ENCODE measurements around the gene ITPR1.
A peak's percentile ranks its signal among the peaks of the same experiment; 100 is the strongest.

The ITPR1 gene

DNA sequence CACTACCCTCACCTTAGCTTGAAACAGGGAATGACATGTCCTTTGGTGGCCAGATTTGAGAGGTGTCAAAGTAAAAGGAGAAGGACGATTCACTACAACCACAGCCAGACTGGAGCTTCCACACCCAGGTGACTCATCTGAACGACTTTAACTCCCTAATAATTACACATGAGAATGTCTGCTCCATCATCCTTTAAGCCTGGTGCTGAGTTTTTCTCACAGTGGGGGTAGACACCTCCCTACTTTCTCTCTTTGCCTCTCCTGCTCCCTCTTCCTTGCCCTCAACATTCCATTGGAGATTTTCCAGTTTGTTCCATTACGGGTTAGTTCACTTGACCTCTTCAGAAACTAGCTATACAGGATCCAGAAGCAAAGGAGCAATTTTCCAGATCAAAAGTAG is 331.8 kb downstream of the ITPR1 start:
- no peak for TF ChIP-seq ISL1 (CRISPR knock-in tag; IDR thresholded peaks at IDR 0.05)
- TF ChIP-seq ESRRG (CRISPR knock-in tag; IDR thresholded peaks at IDR 0.05), result no peak
- TF ChIP-seq ZFP3 (CRISPR knock-in tag; IDR thresholded peaks at IDR 0.05), result no peak
- TF ChIP-seq, protein P1, sequence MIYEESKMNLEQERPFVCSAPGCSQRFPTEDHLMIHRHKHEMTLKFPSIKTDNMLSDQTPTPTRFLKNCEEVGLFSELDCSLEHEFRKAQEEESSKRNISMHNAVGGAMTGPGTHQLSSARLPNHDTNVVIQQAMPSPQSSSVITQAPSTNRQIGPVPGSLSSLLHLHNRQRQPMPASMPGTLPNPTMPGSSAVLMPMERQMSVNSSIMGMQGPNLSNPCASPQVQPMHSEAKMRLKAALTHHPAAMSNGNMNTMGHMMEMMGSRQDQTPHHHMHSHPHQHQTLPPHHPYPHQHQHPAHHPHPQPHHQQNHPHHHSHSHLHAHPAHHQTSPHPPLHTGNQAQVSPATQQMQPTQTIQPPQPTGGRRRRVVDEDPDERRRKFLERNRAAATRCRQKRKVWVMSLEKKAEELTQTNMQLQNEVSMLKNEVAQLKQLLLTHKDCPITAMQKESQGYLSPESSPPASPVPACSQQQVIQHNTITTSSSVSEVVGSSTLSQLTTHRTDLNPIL (CRISPR knock-in tag; IDR thresholded peaks at IDR 0.05; ENCODE audit: low read depth), result no peak
- TF ChIP-seq, protein P2, sequence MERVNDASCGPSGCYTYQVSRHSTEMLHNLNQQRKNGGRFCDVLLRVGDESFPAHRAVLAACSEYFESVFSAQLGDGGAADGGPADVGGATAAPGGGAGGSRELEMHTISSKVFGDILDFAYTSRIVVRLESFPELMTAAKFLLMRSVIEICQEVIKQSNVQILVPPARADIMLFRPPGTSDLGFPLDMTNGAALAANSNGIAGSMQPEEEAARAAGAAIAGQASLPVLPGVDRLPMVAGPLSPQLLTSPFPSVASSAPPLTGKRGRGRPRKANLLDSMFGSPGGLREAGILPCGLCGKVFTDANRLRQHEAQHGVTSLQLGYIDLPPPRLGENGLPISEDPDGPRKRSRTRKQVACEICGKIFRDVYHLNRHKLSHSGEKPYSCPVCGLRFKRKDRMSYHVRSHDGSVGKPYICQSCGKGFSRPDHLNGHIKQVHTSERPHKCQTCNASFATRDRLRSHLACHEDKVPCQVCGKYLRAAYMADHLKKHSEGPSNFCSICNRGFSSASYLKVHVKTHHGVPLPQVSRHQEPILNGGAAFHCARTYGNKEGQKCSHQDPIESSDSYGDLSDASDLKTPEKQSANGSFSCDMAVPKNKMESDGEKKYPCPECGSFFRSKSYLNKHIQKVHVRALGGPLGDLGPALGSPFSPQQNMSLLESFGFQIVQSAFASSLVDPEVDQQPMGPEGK (CRISPR knock-in tag; IDR thresholded peaks at IDR 0.05; ENCODE audit: borderline replicate concordance), result peak; percentile 24; the same call in 1 of the 2 replicates
- TF ChIP-seq SNAI2 (CRISPR knock-in tag; IDR thresholded peaks at IDR 0.05), result no peak
- TF ChIP-seq, protein P3, sequence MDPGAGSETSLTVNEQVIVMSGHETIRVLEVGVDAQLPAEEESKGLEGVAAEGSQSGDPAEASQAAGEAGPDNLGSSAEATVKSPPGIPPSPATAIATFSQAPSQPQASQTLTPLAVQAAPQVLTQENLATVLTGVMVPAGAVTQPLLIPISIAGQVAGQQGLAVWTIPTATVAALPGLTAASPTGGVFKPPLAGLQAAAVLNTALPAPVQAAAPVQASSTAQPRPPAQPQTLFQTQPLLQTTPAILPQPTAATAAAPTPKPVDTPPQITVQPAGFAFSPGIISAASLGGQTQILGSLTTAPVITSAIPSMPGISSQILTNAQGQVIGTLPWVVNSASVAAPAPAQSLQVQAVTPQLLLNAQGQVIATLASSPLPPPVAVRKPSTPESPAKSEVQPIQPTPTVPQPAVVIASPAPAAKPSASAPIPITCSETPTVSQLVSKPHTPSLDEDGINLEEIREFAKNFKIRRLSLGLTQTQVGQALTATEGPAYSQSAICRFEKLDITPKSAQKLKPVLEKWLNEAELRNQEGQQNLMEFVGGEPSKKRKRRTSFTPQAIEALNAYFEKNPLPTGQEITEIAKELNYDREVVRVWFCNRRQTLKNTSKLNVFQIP (CRISPR knock-in tag; IDR thresholded peaks at IDR 0.05; ENCODE audit: borderline replicate concordance, low read depth), result no peak

DNA sequence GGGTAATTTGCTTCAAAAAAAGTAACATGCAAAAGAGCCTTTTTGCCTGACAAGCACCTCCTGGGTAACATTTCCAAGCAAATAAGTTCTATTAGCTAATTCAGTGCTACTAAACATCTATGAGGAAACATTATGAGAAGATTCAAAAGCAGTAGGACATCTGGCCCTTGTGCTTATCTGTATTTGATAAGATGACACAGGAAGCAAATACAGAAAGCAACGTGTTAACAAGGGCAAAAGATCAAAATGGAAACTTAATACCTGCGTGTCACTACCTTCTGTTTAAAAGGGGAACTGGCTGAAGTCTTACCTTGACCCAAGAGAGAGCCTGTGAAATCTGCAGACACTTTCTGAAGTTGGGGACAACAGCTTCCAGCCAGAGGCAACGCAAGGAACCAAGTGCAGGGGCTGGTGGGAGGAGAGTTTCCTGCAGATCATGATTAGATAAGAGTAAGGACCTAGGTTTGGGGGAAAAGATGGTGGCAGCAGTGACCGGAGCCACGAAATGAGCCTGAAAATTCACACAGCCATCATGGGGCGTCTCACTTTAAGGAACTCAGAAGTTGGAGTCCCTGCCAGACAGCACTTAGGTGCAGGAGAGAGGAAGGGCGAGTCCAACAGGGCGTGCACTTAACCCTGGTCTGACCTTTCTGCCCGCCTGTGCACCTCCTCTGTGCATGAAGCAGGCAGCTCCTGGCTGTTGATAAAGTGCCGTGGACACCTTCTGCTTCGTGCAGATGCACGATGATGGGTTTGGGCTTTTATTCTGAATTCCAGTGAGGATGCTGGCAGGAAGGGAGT is 332.5 kb downstream of the ITPR1 start:
- no peak for ATAC-seq
- TF ChIP-seq, protein P2 (CRISPR knock-in tag; IDR thresholded peaks at IDR 0.05; ENCODE audit: borderline replicate concordance), result no peak
- TF ChIP-seq ZNF70 (CRISPR knock-in tag; IDR thresholded peaks at IDR 0.05) (no peak), ARNTL (CRISPR knock-in tag; IDR thresholded peaks at IDR 0.05; ENCODE audit: borderline replicate concordance, low read depth) (no peak), TCF4 (CRISPR knock-in tag; IDR thresholded peaks at IDR 0.05; ENCODE audit: borderline replicate concordance) (no peak), ZNF565 (CRISPR knock-in tag; conservative IDR thresholded peaks at IDR 0.05; ENCODE audit: low read depth) (no peak), ESRRG (CRISPR knock-in tag; IDR thresholded peaks at IDR 0.05) (no peak), ZFP30 (CRISPR knock-in tag; IDR thresholded peaks at IDR 0.05) (no peak), ISL1 (CRISPR knock-in tag; IDR thresholded peaks at IDR 0.05) (no peak), BACH2 (CRISPR knock-in tag; IDR thresholded peaks at IDR 0.05; ENCODE audit: borderline replicate concordance) (no peak), PPARA (CRISPR knock-in tag; IDR thresholded peaks at IDR 0.05; ENCODE audit: borderline replicate concordance) (no peak), CSDC2 (CRISPR knock-in tag; IDR thresholded peaks at IDR 0.05) (no peak), RARB (CRISPR knock-in tag; IDR thresholded peaks at IDR 0.05) (no peak), GLIS3 (CRISPR knock-in tag; IDR thresholded peaks at IDR 0.05) (no peak), ZFP3 (CRISPR knock-in tag; IDR thresholded peaks at IDR 0.05) (no peak), ZC3H10 (CRISPR knock-in tag; IDR thresholded peaks at IDR 0.05) (no peak), OSR1 (CRISPR knock-in tag; IDR thresholded peaks at IDR 0.05) (no peak)
- TF ChIP-seq, protein P3 (CRISPR knock-in tag; IDR thresholded peaks at IDR 0.05; ENCODE audit: borderline replicate concordance, low read depth), result no peak
- TF ChIP-seq, protein P4, sequence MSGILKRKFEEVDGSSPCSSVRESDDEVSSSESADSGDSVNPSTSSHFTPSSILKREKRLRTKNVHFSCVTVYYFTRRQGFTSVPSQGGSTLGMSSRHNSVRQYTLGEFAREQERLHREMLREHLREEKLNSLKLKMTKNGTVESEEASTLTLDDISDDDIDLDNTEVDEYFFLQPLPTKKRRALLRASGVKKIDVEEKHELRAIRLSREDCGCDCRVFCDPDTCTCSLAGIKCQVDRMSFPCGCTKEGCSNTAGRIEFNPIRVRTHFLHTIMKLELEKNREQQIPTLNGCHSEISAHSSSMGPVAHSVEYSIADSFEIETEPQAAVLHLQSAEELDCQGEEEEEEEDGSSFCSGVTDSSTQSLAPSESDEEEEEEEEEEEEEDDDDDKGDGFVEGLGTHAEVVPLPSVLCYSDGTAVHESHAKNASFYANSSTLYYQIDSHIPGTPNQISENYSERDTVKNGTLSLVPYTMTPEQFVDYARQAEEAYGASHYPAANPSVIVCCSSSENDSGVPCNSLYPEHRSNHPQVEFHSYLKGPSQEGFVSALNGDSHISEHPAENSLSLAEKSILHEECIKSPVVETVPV (CRISPR knock-in tag; IDR thresholded peaks at IDR 0.05), result no peak
- TF ChIP-seq, protein P1 (CRISPR knock-in tag; IDR thresholded peaks at IDR 0.05; ENCODE audit: low read depth), result no peak
- TF ChIP-seq, protein P5, sequence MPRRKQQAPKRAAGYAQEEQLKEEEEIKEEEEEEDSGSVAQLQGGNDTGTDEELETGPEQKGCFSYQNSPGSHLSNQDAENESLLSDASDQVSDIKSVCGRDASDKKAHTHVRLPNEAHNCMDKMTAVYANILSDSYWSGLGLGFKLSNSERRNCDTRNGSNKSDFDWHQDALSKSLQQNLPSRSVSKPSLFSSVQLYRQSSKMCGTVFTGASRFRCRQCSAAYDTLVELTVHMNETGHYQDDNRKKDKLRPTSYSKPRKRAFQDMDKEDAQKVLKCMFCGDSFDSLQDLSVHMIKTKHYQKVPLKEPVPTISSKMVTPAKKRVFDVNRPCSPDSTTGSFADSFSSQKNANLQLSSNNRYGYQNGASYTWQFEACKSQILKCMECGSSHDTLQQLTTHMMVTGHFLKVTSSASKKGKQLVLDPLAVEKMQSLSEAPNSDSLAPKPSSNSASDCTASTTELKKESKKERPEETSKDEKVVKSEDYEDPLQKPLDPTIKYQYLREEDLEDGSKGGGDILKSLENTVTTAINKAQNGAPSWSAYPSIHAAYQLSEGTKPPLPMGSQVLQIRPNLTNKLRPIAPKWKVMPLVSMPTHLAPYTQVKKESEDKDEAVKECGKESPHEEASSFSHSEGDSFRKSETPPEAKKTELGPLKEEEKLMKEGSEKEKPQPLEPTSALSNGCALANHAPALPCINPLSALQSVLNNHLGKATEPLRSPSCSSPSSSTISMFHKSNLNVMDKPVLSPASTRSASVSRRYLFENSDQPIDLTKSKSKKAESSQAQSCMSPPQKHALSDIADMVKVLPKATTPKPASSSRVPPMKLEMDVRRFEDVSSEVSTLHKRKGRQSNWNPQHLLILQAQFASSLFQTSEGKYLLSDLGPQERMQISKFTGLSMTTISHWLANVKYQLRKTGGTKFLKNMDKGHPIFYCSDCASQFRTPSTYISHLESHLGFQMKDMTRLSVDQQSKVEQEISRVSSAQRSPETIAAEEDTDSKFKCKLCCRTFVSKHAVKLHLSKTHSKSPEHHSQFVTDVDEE (CRISPR knock-in tag; IDR thresholded peaks at IDR 0.05), result no peak

More for the DNA sequence above, 331.8 kb downstream of the ITPR1 start:
- peak; percentile 50 for ATAC-seq

Data from SK-N-SH treated with all-trans-retinoic acid at 6 μM for 48 hours (cell line).